Fibroblast of the aortic adventitia (primary cell): ENCODE measurements around the gene NCKAP5. TPM values are rescaled to one million over a fixed set of nuclear protein-coding genes. Genes with fewer than 3 reads are reported as not detected.
A peak's percentile ranks its signal among the peaks of the same experiment; 100 is the strongest.

Source experiments
- DNase-seq: peaks from one replicate; pipeline ENCODE4 v3.0.0-alpha.2; 2010; ENCODE audit warnings: low read depth
- H3K4me3 ChIP-seq: 2 replicates; pipeline ENCODE4 v1.5.1; 2011; ENCODE audit warnings: low read depth, mild to moderate bottlenecking, control low read depth, low read length, moderate library complexity
- total RNA-seq: library from RNA; depleted of rRNA; stranded (reverse); fragments of >200 nt; gene quantifications from 2 replicates; pipeline ENCODE4 v1.2.3, GENCODE V29; 2012; ENCODE audit warnings: low replicate concordance
- TF ChIP-seq, protein P1 (sequence below): IDR thresholded peaks from 2 replicates; pipeline ENCODE4 v1.5.1; 2011; ENCODE audit warnings: mild to moderate bottlenecking, low read length, control low read depth, inconsistent platforms; ENCODE audit not compliant: insufficient read depth

Gene NCKAP5
- total RNA-seq, 1 donor: 4.4 TPM

DNA sequence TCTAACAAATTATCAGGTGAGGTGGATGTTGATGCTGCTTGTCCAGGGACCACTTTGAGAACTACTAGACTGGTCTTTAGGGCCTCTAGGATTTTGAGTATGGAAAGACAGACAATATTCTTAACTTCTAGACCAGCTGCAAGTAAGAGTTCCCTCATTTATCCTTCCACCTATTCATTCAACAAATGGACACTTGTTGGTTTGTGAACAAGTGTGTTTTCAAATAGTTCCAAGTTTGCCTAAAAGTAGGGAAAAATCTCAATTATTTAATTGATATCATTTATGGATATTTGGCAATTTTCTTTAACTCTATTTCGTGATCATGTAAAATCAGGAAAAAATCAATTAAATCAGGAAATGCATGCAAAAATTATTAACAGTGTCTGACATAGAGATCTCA lies 245.4 kb downstream of the NCKAP5 start:
- TF ChIP-seq, protein P1, sequence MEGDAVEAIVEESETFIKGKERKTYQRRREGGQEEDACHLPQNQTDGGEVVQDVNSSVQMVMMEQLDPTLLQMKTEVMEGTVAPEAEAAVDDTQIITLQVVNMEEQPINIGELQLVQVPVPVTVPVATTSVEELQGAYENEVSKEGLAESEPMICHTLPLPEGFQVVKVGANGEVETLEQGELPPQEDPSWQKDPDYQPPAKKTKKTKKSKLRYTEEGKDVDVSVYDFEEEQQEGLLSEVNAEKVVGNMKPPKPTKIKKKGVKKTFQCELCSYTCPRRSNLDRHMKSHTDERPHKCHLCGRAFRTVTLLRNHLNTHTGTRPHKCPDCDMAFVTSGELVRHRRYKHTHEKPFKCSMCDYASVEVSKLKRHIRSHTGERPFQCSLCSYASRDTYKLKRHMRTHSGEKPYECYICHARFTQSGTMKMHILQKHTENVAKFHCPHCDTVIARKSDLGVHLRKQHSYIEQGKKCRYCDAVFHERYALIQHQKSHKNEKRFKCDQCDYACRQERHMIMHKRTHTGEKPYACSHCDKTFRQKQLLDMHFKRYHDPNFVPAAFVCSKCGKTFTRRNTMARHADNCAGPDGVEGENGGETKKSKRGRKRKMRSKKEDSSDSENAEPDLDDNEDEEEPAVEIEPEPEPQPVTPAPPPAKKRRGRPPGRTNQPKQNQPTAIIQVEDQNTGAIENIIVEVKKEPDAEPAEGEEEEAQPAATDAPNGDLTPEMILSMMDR: no peak
- H3K4me3 ChIP-seq: no peak overlapping the region
- no peak for DNase-seq

DNA sequence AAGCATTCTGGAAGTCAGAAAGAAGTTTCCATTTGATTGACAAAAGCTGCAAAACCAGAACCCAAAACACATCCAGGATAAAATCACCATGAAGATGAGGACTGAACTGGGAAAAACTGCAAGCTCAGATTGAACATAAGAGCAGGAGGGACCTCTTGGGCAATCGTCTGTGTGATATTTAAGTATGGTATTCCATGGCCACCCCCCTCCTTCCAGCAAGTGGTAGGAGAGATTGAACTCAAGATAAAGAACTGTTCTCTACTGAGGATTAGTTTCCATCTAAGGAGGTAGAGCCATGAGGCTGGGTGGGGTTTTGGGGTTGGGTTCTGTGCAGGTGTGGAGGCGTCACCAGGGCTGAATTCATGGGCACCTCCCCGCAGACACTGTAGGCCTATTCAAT lies 251.1 kb downstream of the NCKAP5 start:
- DNase-seq: no peak
- TF ChIP-seq, protein P1: no peak
- no peak overlapping the region for H3K4me3 ChIP-seq

DNA sequence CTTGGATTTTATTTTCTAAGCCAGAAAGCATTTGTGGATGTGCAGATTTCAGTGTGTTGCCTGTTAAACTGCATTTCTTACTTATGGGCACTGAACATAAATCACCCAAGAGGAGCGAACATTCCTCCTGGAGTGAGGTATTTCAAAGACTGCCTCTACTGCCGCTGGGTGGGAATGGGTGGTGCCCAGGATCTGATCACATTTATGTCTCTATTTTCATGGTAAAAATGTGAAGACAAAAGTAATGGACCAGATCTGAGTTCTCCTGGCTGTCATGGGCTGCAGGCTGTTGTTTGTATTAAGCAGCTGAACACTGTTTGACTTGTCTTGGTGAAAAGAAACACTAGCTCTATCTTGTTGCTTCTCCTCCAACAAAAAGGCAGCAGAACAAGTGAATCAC lies 251.7 kb downstream of the NCKAP5 start:
- H3K4me3 ChIP-seq: no peak overlapping the region
- DNase-seq: no peak
- TF ChIP-seq, protein P1: no peak

DNA sequence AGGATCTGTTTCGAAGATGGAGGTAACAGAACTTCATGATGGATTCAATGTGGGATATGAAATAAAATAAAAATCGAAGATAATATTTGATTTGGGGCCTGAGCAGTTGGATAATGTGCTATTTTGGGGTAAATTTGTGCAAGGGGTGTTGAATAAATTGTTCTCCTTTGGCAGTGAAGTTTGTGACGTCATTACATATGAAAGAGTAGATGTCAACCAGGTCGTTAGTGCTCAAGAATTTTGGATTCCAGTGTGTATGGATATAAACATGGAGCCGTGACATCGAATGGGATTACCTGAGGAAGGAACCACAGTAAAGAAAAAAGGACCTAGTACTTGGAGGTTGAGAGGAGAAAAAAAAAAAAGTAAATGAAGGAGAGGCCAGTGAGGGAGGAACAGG lies 253.0 kb downstream of the NCKAP5 start:
- no peak overlapping the region for H3K4me3 ChIP-seq
- no peak for DNase-seq
- TF ChIP-seq, protein P1: no peak

DNA sequence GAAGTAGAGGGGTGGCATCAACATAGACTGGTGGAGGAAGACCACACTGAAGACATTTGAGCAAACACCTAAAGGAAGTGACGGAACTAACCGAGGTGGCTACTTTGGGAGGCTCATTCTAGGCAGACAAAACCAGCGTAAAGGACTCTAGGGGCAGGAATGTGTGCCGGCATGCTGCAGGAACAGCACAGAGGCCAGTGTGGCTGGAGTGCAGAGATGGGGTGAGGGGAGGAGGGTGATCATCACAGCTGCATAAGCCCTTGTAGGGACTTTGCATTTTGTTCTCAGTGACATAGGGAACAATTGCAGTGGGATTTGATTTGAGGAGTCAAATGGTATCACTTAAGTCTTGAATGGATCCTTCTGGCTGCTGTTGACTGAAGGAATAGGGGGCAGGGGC lies 253.5 kb downstream of the NCKAP5 start:
- H3K4me3 ChIP-seq: no peak overlapping the region
- DNase-seq: no peak
- TF ChIP-seq, protein P1: no peak

DNA sequence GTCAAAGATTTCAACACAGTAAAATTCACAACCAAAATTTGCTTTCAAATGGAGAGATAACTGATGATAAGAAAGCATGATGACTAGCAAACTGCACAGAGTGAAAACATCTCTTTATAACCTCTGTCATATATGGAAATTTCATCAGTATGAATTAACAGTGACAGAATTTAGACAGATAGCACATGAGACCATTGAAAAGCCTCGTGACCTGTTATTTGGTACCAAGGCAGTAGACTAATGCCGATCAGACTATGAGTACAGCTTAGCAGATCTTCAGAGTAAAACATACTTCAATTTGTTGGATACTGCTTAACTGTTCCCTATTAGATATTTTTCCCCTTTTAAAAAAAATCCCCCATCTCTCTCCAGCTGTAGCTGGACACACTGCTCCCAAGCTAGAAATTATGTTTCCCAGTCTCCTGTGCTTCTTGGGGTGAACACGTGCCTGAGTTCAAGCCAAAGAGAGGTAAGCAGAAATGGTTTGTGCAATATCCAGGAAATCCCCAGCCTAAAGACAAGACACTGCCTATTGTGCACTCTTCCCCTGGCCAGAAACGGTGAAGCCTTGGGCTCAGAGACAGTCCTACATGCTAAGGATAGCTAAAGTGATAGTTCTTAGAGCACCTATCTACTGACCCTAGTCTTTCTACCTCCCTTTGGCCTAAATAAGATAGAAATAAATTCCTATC lies 256.1 kb downstream of the NCKAP5 start:
- peak; percentile 22 for DNase-seq
- TF ChIP-seq, protein P1: no peak
- no peak overlapping the region for H3K4me3 ChIP-seq

DNA sequence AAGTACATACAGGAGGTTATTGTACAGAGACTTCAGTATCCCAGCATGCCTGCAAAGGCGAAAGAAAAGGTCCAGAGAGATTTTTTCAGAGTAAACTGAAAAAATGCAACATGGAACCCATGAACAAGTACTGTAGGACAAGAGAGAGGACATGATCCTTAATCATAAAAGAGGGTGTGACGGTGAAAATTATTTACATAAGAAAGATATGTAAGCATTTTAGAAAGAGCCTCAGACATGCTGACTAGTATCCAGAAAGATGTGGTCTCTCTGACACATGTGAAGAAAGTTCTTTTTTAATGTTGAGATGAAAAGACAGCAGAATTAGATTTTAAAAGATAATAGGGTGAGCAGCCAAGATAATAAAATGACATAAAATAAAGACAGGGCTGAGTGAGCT lies 262.0 kb downstream of the NCKAP5 start:
- DNase-seq: no peak
- TF ChIP-seq, protein P1: no peak
- H3K4me3 ChIP-seq: no peak overlapping the region
